GM19193 (cell line): ENCODE measurements around the gene LCLAT1.

Experiments
- POLR2A ChIP-seq: IDR thresholded peaks from 4 replicates; pipeline ENCODE4 v1.6.1; 2011; ENCODE audit not compliant: insufficient read depth, insufficient read length; ENCODE audit errors: extremely low read depth

LCLAT1 gene

GRCh38 chr2:30457296-30457695, 10.2 kb downstream of the LCLAT1 start:
- no peak for TF ChIP-seq POLR2A

GRCh38 chr2:30459140-30459539, 12.1 kb downstream of the LCLAT1 start:
- no peak for TF ChIP-seq POLR2A

- TF ChIP-seq POLR2A: no peak
These were observed 15.2 kb downstream of the LCLAT1 start for GRCh38 chr2:30462131-30462857.

GRCh38 chr2:30463535-30463934, 16.5 kb downstream of the LCLAT1 start:
- TF ChIP-seq POLR2A: no peak

GRCh38 chr2:30464544-30465170, 17.6 kb downstream of the LCLAT1 start:
- no peak for TF ChIP-seq POLR2A

- no peak for TF ChIP-seq POLR2A
These were observed 18.1 kb downstream of the LCLAT1 start for GRCh38 chr2:30465171-30465545.

GRCh38 chr2:30466216-30466615, 19.2 kb downstream of the LCLAT1 start:
- no peak for TF ChIP-seq POLR2A

- TF ChIP-seq POLR2A: no peak
These were observed 23.4 kb downstream of the LCLAT1 start for GRCh38 chr2:30470426-30470825.

- TF ChIP-seq POLR2A: no peak
These were observed 25.3 kb downstream of the LCLAT1 start for GRCh38 chr2:30472326-30472725.

- TF ChIP-seq POLR2A: no peak
These were observed 28.5 kb downstream of the LCLAT1 start for GRCh38 chr2:30475542-30475941.

- no peak for TF ChIP-seq POLR2A
These were observed 29.6 kb downstream of the LCLAT1 start for GRCh38 chr2:30476636-30477035.

- TF ChIP-seq POLR2A: no peak
These were observed 33.8 kb downstream of the LCLAT1 start for GRCh38 chr2:30480703-30481322.

- no peak for TF ChIP-seq POLR2A
These were observed 34.3 kb downstream of the LCLAT1 start for GRCh38 chr2:30481323-30481800.

GRCh38 chr2:30482011-30482410, 35.0 kb downstream of the LCLAT1 start:
- TF ChIP-seq POLR2A: no peak

GRCh38 chr2:30484145-30484544, 37.1 kb downstream of the LCLAT1 start:
- TF ChIP-seq POLR2A: no peak

GRCh38 chr2:30484995-30485394, 37.9 kb downstream of the LCLAT1 start:
- no peak for TF ChIP-seq POLR2A
